Mesothelial cell of epicardium (in vitro differentiated cells): ENCODE data around the gene GPR132. TPM values are rescaled to one million over a fixed set of nuclear protein-coding genes. Genes with fewer than 3 reads are reported as not detected.
"Not testable (repeated sequence)": the region's sequence is repeated elsewhere in the genome, so short reads cannot be mapped to it uniquely, and the experiment has no call there.

Experiments used
- DNase-seq, 2 experiments: peaks; one replicate each; pipeline ENCODE4 v3.0.0; 2021; ENCODE audit warnings: low spot score in 2 of 2; ENCODE audit not compliant: unreplicated experiment in 2 of 2
- H3K27ac Mint-ChIP-seq: 2 replicates; pipeline ENCODE4 v1.8.0; 2021; ENCODE audit warnings: mixed read lengths
- H3K27me3 Mint-ChIP-seq: 2 replicates; pipeline ENCODE4 v1.8.0; 2021; ENCODE audit warnings: low read depth, mixed read lengths
- H3K36me3 Mint-ChIP-seq: 2 replicates; pipeline ENCODE4 v1.8.0; 2021; ENCODE audit warnings: mixed read lengths
- H3K4me1 Mint-ChIP-seq: 2 replicates; pipeline ENCODE4 v1.8.0; 2021; ENCODE audit warnings: mixed read lengths
- H3K4me3 Mint-ChIP-seq: 2 replicates; pipeline ENCODE4 v1.8.0; 2021; ENCODE audit warnings: mild to moderate bottlenecking, moderate library complexity, mixed read lengths
- H3K9me3 Mint-ChIP-seq: 2 replicates; pipeline ENCODE4 v1.8.0; 2021; ENCODE audit warnings: mixed read lengths
- CTCF ChIP-seq: fragments of 200-600 bp; sonication (generic); IDR thresholded peaks from one replicate; pipeline ENCODE4 v1.5.0; 2021; ENCODE audit warnings: antibody characterized with exemption; ENCODE audit not compliant: unreplicated experiment
- total RNA-seq: library from RNA; stranded (reverse); gene quantifications from 3 replicates; pipeline ENCODE4 v1.2.1, GENCODE V29; 2021

Gene GPR132
- total RNA-seq, 1 donor from 2014 or later = 1.6 TPM

- H3K9me3 Mint-ChIP-seq = no peaks in the 10 kb centered on the region
These were observed 2.7 kb upstream of the GPR132 start for GRCh38 chr14:105067969-105068301.

GRCh38 chr14:105067140-105067968, 2.1 kb upstream of the GPR132 start:
- TF ChIP-seq CTCF = no peak
- Mint-ChIP-seq H3K4me1 (peaks cover 4% of the 10 kb centered on the region), H3K27ac (no peak overlapping the region), H3K4me3 (no peak overlapping the region), H3K9me3 (no peaks in the 10 kb centered on the region), H3K36me3 (no peaks in the 10 kb centered on the region), H3K27me3 (peaks cover 7% of the 10 kb centered on the region)
- no peak for DNase-seq

More at GRCh38 chr14:105067969-105068301, 2.7 kb upstream of the GPR132 start:
- no peak overlapping the region for H3K27ac Mint-ChIP-seq
- no peak for DNase-seq
- peaks cover 4% of the 10 kb centered on the region for H3K4me1 Mint-ChIP-seq
- H3K36me3 Mint-ChIP-seq = no peaks in the 10 kb centered on the region
- no peak overlapping the region for H3K4me3 Mint-ChIP-seq
- peaks cover 12% of the 10 kb centered on the region for H3K27me3 Mint-ChIP-seq
- no peak for TF ChIP-seq CTCF

- DNase-seq = no peak
- Mint-ChIP-seq H3K4me3 (no peak overlapping the region), H3K27ac (no peak overlapping the region), H3K36me3 (no peaks in the 10 kb centered on the region), H3K27me3 (peaks cover under 1% of the 10 kb centered on the region), H3K4me1 (peaks cover 8% of the 10 kb centered on the region), H3K9me3 (no peaks in the 10 kb centered on the region)
- TF ChIP-seq CTCF = no peak
These were observed 1.2 kb upstream of the GPR132 start for GRCh38 chr14:105066240-105067071.

GRCh38 chr14:105064721-105065143, 498 bp downstream of the GPR132 start:
- DNase-seq = no peak
- Mint-ChIP-seq H3K27ac (no peak overlapping the region), H3K36me3 (no peaks in the 10 kb centered on the region), H3K4me1 (peaks cover 18% of the 10 kb centered on the region), H3K27me3 (no peaks in the 10 kb centered on the region), H3K9me3 (no peaks in the 10 kb centered on the region), H3K4me3 (no peak overlapping the region)
- no peak for TF ChIP-seq CTCF

GRCh38 chr14:105064001-105064400, 1.2 kb downstream of the GPR132 start:
- H3K4me3 Mint-ChIP-seq = no peak overlapping the region
- peaks cover 25% of the 10 kb centered on the region for H3K4me1 Mint-ChIP-seq
- no peaks in the 10 kb centered on the region for H3K36me3 Mint-ChIP-seq
- no peak overlapping the region for H3K27ac Mint-ChIP-seq
- no peaks in the 10 kb centered on the region for H3K9me3 Mint-ChIP-seq
- TF ChIP-seq CTCF = no peak
- DNase-seq = no peak
- no peaks in the 10 kb centered on the region for H3K27me3 Mint-ChIP-seq

- not testable (repeated sequence) for H3K36me3 Mint-ChIP-seq, DNase-seq, H3K27me3 Mint-ChIP-seq, H3K9me3 Mint-ChIP-seq, H3K27ac Mint-ChIP-seq, H3K4me3 Mint-ChIP-seq
- H3K4me1 Mint-ChIP-seq = peaks cover 25% of the 10 kb centered on the region
These were observed 1.7 kb downstream of the GPR132 start for GRCh38 chr14:105063506-105063905.
